ENCODE measurements around the gene EMC9.
A peak's percentile ranks its signal among the peaks of the same experiment; 100 is the strongest.
"Not testable (repeated sequence)": the region's sequence is repeated elsewhere in the genome, so short reads cannot be mapped to it uniquely, and the experiment has no call there.

Gene EMC9

DNA sequence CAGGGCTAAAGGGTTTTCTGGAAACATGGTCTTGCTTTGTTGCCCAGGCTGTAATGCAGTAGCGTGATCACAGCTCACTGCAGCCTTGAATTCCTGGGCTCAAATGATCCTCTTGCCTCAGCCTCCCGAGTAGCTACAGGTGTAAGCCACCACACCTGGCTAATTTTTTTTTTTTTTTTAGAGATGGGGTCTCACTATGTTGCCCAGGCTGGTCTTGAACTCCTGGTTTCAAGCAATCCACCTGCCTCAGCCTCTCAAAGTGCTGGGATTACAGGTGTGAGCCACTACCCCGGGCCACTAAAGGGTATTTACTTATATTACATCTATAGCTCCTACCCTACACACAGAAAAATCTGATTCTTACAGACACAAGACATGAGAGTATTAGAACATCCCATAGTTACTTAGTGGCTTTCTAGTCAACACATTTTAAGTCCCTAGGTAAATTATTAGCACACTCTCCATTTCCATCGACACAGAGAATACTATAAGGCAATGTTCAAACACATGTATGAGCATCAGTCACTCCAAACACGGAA is 33.0 kb downstream of the EMC9 start:
- DNase-seq (ENCODE audit: low read depth) = no peak

DNA sequence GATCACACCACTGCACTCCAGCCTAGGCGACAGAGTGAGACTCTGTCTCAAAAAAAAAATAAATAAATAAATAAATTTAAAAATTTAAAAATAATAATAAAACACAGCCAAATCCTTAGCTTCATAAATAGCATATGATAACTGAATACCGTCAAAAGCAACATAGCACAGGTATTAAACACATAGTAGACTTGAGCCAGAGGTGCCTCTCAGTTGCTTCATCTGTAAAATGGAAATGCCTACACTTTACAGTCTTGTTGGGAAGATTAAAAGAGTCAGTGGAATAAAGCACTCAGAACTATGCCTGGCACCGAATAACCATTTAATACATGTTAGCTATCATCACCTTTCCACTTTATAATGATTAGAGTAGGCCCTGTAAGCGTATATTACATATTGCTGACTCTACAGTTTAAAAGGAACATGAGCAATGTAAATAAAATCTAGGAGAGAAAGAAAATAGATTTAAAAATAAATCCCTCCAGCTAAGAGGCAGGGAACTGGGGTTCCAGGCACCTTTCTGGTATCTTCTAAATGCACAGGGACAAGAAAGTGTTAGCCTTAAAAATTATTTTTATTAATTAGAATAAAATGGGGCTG is 34.6 kb downstream of the EMC9 start:
- no peak for DNase-seq (ENCODE audit: low read depth)

DNA sequence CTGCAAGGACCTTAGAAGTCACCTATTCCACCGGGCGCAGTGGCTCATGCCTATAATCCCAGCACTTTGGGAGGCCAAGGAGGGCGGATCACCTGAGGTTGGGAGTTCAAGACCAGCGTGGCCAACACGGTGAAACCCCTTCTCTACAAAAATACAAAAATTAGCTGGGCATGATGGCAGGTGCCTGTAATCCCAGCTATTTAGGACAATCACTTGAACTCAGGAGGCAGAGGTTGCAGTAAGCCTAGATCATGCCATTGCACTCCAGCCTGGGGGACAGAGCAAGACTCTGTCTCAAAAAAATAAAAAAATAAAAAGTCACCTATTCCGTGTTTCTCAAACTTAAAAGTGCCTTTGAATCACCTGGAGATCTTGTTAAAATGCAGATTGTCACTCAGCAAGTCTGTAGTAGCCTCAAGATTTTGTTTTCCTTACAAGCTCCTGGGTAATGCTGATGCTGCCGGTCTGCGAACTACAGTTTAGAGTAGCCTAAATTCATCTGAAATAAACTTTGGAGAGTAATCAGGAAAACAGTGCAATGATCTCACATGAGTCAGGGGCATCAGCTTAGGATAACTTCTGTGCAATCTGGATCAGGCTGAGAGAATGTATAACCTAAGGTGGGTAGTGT is 35.7 kb downstream of the EMC9 start:
- DNase-seq (ENCODE audit: low read depth) = not testable (repeated sequence)

DNA sequence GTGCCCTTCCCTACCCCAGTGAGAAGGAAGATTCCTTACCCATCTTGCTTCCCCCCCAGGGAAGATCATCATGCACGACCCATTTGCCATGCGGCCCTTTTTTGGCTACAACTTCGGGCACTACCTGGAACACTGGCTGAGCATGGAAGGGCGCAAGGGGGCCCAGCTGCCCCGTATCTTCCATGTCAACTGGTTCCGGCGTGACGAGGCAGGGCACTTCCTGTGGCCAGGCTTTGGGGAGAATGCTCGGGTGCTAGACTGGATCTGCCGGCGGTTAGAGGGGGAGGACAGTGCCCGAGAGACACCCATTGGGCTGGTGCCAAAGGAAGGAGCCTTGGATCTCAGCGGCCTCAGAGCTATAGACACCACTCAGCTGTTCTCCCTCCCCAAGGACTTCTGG is 37.9 kb downstream of the EMC9 start:
- no peak for DNase-seq (ENCODE audit: low read depth)

DNA sequence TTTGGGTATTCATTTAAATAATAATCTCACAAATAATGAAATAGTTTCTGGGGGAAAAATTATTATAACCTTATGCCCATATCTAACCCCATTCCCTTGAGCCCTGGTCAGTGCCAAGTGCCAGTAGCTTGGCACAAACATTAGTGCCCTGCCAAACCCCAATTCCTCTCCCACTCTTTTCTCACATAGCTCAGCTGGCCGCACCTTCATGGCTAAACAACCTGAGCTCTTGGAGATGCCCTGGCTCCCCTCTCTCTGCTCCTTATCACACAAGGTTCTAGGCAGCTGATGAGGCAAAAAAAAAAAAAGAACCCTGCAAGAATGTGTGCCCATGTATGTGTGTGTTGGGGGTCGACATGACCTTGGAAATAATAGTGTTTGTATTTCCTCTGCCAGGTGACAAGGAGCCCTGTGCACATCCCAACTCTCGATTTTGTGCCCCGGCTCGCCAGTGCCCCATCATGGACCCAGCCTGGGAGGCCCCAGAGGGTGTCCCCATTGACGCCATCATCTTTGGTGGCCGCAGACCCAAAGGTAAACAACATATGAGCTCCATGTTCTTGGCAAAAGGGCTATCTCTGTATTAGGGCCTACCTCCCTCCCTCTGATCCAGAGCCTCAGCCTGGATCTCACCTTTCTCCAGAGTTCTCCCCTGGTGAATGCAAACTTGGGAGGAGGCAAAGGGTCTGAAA is 38.9 kb downstream of the EMC9 start:
- DNase-seq (ENCODE audit: low read depth) = no peak

DNA sequence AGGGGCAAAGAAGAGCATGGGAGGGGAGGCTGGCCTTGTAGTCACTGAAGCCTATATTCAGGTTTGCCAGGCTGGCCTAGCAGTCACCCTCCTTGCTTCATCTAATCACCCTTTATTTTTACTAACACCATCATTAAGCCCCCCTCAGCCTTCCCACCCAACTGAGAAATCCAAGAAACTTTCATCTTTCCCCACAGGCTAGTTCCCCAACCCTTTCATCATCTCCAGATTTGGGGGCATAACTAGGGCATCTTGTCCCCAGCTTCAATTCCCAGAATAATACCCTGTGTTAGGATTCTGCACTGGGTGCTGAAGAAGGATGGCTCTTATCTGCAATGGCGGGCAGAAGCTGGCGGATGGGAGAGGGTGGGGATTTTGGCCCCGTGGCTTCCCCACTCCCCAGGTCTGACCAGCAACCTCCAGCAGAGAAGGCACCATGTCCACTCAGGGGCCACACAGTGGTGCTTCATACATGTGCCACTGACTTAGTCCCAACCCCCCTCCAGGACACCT is 40.4 kb downstream of the EMC9 start:
- no peak for DNase-seq (ENCODE audit: low read depth)

DNA sequence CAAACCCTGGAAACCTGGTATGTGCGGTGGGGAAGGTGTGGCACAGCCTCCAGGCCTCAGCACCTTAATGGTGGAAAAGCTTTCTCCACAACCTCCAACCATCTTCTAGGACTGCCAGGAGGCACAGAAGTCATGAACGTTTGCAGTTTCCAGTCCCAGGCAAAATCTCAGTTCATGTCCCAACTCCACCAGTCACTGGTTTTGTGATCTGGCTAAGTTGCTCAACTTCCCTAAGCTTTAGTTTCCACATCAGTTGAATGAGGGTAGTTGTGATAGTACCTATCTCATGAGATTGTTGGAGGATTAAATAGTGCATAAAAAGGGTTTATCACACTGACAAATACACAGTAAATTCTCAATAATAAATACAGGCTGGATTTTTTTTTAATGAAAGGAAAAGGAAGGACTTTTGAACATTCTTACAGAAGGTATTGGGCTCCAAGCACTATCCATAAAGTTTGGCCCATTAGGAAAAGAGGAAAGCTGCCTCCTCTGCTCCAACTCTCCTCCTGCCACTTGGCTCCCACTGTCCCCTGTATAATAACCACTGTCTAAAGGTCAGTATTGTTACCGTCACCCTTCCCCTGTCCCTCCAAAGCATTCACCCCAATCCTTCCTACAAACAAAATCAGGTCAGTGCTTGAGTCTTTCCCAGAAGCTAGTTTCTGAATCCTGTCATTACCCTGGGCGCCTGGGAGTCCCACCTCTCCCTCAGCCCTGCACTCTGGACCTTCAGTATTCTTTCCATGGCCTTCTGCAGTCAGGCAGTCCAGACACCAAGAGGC is 41.0 kb downstream of the EMC9 start:
- DNase-seq (ENCODE audit: low read depth) = no peak

DNA sequence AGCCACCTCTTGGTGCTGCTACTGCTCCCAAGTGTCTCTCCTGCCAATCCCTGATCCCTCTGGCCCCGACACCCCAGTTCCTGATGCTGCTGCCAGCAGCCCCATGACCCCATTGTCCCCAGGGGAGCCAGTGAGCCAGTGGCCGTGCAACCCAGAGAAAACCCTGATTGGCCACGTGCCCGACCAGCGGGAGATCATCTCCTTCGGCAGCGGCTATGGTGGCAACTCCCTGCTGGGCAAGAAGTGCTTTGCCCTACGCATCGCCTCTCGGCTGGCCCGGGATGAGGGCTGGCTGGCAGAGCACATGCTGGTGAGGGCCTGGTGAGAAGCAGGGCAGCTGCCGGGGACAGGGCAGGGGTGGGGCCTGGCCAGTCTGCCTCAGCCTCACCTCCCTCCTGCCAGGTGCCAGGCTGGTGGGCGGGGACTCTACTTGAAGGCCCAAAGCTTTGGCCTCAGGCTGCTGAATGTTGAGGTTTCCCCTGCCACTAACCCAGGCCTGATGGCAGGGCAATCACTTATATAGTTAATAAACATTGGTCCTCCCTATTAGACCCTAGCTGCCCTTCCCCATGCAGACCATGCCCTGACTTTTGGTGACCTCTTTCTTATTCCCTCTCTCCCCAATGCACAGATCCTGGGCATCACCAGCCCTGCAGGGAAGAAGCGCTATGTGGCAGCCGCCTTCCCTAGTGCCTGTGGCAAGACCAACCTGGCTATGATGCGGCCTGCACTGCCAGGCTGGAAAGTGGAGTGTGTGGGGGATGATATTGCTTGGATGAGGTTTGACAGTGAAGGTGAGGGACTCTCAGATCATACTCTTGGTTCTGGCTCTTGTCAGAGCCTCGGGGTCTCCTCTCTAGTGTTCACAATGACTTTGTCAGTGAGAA is 42.2 kb downstream of the EMC9 start:
- no peak for DNase-seq (ENCODE audit: low read depth)

DNA sequence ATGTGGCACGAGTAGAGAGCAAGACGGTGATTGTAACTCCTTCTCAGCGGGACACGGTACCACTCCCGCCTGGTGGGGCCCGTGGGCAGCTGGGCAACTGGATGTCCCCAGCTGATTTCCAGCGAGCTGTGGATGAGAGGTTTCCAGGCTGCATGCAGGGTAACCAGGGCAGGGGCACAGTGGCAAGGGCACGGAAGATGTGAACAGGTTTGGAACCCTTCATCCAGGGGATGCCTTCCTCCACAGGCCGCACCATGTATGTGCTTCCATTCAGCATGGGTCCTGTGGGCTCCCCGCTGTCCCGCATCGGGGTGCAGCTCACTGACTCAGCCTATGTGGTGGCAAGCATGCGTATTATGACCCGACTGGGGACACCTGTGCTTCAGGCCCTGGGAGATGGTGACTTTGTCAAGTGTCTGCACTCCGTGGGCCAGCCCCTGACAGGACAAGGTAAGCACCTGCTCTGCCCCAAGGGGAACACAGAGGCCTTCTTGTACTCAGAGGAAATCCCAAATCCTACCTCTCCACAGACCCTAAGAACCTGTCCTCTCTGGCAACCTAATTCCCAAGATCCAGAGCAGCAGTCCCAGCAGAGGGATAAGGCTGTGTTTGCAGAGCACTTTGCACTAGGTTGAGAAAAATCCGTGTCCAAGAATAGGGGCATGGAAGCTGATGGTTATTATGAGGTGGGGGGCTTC is 43.0 kb downstream of the EMC9 start:
- DNase-seq (ENCODE audit: low read depth) = no peak

DNA sequence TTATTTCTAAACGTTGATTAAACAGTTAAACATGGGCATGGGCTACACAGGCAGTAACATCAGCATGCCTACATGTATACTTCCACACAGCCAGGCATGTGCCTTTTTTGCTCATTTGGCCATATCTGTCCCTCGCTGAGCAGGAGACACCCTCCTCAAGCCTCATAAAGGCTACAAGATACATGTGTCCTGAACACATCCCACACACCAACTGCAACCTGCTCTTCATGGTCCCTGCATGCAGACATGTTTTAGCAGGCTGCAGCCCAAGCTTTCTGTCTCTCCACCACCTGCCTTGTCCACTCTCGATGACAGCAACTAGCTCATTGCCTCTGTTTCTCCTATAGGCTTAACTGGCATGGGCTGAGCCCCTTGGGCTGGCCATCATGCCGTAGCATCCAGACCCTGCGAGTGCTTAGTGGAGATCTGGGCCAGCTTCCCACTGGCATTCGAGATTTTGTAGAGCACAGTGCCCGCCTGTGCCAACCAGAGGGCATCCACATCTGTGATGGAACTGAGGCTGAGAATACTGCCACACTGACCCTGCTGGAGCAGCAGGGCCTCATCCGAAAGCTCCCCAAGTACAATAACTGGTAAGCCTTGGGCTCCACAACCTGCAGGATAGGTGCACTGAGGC is 44.7 kb downstream of the EMC9 start:
- no peak for DNase-seq (ENCODE audit: low read depth)

DNA sequence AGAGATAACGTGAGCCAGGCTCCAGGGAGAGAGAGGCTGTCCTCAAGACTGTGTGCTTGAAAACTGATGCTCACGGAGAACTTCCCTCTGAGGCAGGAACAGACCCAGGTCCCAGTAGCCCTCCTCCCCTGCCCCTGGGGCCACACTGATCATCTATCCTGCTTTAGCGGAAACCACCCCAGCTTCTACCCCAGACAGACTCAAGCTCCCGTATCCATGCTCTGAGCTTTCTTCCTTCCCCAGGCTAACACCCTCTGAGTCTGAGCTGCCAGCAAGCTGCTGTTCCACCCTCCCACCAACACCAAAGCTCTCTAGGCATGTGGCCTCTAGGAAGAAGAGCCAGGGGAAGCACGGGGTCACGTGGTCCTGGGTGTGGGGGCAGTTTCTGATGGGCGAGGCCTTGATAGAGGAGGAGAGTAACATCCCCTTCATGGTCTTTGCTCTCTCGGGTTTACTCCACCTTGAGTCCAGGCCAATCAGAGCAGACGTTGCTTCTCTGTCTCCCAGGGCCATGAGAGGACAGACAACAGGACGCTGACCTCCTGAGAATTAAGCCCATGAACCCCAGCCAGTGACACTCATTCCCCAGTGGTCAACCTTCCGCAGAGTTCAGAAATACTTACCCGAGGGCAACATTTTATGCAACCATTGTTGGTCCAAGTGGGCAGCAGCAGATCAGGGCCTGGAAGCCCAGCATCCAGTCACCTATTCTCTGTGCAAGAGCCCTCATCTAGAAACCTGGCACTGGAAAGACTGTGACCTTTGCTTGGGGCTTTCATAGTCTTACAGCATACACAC is 45.9 kb downstream of the EMC9 start:
- DNase-seq (ENCODE audit: low read depth) = peak; percentile 57

DNA sequence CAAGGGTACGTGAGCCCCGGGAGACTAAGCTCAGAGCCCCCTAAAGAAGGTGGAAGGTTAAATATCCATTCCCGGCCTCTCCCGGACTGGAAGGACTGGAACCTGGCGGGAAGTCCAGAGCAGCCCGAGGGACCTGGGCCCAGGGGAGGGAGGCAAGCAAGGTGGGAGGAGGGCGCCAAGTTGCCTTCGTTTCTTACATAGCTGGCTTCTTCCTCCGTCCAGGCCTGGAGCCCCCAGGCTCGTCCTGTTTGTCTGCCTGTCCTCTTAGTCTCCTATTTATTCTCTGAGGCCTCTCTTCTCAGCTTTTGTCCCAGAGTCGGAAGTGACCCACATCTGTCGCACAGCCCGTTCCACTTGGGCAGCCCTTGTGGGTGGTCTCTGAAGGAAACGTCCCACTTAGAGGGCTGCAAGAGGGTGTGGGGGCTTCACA is 46.5 kb downstream of the EMC9 start:
- DNase-seq (ENCODE audit: low read depth) = no peak

DNA sequence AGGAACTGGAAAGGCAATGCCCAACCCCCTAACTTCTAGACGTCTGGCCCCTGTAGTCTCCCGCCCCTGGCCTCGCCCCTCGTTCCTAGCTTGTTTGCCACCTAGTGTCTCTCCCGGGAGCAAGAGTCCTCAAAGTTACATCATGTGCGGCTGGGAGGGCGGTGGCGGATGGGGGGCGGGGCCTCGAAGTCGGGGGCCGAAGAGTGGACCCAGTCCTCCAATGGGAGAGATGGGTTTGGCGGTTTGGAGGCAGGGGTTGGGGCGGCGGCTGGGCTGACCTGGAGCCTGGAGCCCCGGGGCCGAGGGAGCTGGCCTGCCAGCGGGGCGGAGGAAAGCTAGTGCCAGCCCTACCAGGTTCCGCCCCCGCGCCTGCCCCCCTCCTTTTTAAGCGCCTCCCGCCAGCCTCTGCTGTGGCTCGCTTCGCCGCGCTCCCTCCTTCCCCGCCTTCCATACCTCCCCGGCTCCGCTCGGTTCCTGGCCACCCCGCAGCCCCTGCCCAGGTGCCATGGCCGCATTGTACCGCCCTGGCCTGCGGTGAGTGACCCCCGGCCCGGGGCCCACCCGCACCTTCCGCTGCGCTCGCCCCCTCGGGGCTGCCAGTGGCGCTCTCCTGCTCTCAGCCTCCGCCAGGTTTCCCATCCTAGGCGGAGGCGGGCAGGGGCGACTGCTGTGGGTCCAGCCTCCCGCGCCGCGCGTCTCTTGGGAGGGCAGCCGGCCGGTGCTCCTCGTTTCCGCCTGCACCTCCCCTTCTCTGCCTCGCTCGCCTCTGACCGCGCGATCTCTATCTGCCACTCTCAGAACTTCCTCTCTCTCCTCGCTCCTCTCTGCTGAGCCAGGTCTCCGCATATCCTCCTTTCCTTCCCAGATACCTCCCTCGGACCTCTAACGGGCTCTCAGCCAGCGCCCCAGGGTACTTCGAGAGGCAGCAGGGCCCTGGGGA is 47.2 kb downstream of the EMC9 start, which contains the start of gene PCK2:
Gene PCK2, plus strand, starts transcription at position 411 of the 940 bp plus-strand sequence. Its CDS starts 95 bp downstream, at position 506.
- peak; percentile 74 for DNase-seq (ENCODE audit: low read depth)

DNA sequence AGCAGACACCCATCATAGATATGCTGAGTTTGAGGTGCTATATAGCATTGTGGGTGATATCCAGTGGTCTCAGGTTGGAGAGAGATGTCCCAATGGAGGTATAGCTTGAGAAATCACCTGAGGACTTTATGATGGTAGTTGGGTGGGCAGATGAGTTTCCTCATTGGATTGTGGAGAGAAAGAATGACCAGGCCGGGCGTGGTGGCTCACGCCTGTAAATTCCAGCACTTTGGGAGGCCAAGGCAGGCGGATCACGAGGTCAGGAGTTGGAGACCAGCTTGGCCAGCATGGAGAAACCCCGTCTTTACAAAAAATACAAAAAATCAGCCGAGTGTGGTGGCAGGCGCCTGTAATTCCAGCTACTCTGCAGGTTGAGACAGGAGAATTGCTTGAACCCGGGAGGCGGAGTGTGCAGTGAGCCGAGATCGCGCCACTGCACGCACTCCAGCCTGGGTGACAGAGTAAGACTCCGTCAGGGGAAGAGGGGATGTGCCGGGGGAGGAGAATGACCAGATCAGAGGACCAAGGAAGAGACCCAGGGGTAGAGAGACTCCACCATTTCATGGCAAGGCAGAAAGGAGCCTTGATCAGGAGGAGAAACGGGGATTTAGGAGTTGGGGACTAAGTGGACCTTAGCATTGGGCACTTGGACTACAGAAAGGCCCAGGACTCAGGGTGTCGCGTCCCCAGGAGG is 48.0 kb downstream of the EMC9 start:
- DNase-seq (ENCODE audit: low read depth) = no peak

DNA sequence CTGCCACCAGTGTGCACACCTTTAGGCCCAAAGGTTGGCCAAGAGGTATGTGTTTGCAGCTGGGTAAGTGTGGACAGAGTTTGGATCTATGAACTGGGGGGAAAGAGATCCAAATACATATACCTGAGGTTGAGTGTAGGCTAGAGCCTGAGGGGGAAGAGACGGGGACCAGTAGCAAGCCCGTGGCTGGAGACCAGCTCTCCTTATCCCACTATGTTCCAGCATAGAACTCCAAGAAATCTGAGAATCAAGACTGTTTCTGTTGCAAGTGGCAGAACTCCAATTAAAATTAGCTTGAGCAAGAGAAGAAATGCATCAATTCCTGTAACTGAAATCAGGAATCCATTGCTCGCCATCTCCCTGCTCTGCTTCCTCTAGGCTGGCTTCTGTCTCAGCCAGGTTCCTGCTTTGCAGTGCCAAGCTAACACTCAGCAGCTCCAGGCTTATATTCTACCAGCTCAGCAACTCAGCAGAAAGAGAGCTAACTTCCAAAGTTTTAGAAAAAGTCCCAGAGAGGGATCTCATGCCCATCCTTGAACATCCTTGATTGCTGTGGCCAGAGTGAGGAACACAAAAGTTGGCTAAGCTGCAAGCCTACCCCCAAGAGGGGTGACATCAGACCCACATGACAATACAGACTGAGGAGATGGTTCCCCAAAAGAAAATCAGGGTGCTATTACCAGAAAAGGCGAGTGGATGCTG is 48.7 kb downstream of the EMC9 start:
- no peak for DNase-seq (ENCODE audit: low read depth)

DNA sequence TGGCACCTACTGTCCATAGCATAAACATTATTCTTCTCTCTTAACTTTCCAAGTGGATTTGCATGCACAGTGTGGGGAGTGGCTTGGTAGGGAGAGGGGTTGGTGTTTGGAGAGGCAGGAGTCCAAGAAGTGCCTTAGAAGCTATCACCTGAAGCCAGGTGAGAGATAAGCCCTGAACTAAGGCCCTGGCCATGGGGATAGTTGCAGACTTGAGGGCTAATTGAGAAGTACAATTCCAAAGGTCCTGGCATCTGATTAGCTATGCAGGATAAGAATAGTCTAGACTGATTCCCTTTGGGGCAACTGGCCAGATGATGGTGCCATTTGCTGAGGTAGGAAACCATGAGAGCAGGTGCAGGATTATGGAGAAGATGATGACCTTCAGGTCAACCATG is 49.3 kb downstream of the EMC9 start:
- DNase-seq (ENCODE audit: low read depth) = no peak

DNA sequence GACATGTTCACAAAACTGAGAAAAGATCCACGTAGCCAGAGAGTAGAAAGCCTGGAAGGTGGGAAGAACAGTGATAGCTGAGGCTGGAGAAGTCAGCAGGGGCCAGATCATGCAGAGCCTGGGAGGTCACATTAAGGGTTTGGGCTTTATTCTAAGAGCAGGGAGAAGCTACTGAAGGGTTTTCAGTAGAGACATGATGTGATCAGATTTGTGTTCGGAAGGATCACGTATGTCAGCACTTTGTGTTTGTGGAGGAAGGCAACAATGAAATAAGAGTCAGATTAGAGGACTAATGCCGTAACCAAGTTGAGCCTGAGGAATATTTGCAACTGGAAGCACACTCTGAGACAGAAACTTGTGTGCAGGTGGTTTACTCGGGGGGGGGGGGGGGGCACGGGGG is 51.5 kb downstream of the EMC9 start:
- no peak for DNase-seq (ENCODE audit: low read depth)

Measured in activated T-cell treated with anti-CD3 and anti-CD28 coated beads for 24 hours (primary cell).